Calu3 (cell line): Measurements from ENCODE around the gene ASNSD1. TPM values are rescaled to one million over a fixed set of nuclear protein-coding genes. Genes with fewer than 3 reads are reported as not detected.

Source experiments
- BruUV-seq: library from RNA; stranded (reverse); fragments of 400-500 nt; replicated peaks from 2 replicates; lab custom pipeline; 2021; lab: Mats Ljungman, UMichigan
- CTCF ChIA-PET: fragments of 300-600 bp; sonication (Branson Sonifier 250); formaldehyde crosslinking; loops from one replicate; lab custom pipeline; 2022; ENCODE audit warnings: antibody characterized with exemption; lab: Charles Lee
- DNase-seq: peaks from one replicate; pipeline ENCODE4 v3.0.0; 2022
- H3K27ac Mint-ChIP-seq: one replicate; pipeline ENCODE4 v1.8.0; 2022; ENCODE audit warnings: mixed read lengths; ENCODE audit not compliant: unreplicated experiment
- H3K27me3 Mint-ChIP-seq: one replicate; pipeline ENCODE4 v1.8.0; 2022; ENCODE audit warnings: mixed read lengths; ENCODE audit not compliant: unreplicated experiment
- H3K36me3 Mint-ChIP-seq: one replicate; pipeline ENCODE4 v1.8.0; 2022; ENCODE audit warnings: mild to moderate bottlenecking, moderate library complexity, mixed read lengths; ENCODE audit not compliant: insufficient read depth, unreplicated experiment
- H3K4me1 Mint-ChIP-seq: one replicate; pipeline ENCODE4 v1.8.0; 2022; ENCODE audit warnings: mild to moderate bottlenecking, low read depth, mixed read lengths; ENCODE audit not compliant: unreplicated experiment
- H3K4me3 Mint-ChIP-seq: one replicate; pipeline ENCODE4 v1.8.0; 2022; ENCODE audit warnings: mild to moderate bottlenecking, low read depth, moderate library complexity, mixed read lengths; ENCODE audit not compliant: unreplicated experiment
- H3K9me3 Mint-ChIP-seq: one replicate; pipeline ENCODE4 v1.8.0; 2022; ENCODE audit warnings: low read depth, mixed read lengths; ENCODE audit not compliant: unreplicated experiment
- intact Hi-C: fragments of 100-400 bp; cut with micrococcal nuclease; formaldehyde crosslinking; loops from one replicate; pipeline ENCODE4 v1.10.0; 2022; ENCODE audit not compliant: unreplicated experiment
- total RNA-seq: library from RNA; stranded (reverse); gene quantifications from 2 replicates; pipeline ENCODE4 v1.2.3, GENCODE V29; 2022
- TF ChIP-seq, protein P1 (sequence below): fragments of 200-600 bp; IDR thresholded peaks from one replicate; pipeline ENCODE4 v1.8.0; 2022; ENCODE audit warnings: antibody characterized with exemption; ENCODE audit not compliant: unreplicated experiment

The ASNSD1 gene
- total RNA-seq, 1 experiment from 2014 or later = 30.7 TPM

DNA sequence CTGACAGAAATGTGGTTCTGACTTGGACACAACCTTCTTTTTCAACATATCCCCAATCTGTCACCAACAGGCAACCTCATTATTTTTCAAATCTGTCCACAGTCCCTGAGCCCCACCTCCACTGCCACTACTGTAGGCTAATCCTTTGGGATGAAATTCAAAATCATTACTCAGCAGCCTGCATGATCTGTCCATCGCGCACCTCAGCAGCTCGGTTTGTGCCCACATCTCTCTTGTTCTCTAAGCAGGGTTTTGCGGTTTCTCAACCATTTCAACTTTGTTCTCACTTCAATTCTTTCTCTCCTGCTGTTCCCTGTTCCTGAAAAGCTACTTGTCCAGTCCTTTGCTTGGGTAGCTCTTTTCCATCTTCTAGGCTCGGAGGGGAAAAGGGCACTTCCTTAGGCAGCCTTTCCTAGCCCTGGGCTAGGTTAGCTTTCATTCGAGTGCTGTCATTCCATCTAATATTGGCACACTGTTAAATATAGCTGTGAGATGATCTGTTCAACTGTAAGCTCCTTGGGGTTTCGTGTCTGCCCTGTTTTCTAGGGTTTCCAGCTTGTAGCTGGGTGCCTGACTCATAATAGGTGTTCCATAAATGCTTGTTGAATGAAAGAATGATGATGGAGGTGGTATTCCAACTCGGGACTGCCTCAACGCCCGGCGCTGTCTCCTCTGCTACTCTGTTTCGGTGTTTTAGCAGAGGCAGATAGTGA, 12.6 kb downstream of the ASNSD1 start:
- Mint-ChIP-seq H3K27ac (no peak overlapping the region), H3K36me3 (peaks cover 9% of the 10 kb centered on the region), H3K9me3 (peaks cover 5% of the 10 kb centered on the region), H3K4me1 (no peaks in the 10 kb centered on the region), H3K27me3 (no peaks in the 10 kb centered on the region), H3K4me3 (peak overlapping the region; percentile 77)
- CTCF ChIA-PET = interaction anchor here (0.7 kb wide), 1 partner anchor 89 kb away, joined by 4 read pairs; the partner anchor contains the start of gene OSGEPL1
- DNase-seq = no peak
- no TSS peak for BruUV-seq
- intact Hi-C loops = no loop called here
- TF ChIP-seq, protein P1, sequence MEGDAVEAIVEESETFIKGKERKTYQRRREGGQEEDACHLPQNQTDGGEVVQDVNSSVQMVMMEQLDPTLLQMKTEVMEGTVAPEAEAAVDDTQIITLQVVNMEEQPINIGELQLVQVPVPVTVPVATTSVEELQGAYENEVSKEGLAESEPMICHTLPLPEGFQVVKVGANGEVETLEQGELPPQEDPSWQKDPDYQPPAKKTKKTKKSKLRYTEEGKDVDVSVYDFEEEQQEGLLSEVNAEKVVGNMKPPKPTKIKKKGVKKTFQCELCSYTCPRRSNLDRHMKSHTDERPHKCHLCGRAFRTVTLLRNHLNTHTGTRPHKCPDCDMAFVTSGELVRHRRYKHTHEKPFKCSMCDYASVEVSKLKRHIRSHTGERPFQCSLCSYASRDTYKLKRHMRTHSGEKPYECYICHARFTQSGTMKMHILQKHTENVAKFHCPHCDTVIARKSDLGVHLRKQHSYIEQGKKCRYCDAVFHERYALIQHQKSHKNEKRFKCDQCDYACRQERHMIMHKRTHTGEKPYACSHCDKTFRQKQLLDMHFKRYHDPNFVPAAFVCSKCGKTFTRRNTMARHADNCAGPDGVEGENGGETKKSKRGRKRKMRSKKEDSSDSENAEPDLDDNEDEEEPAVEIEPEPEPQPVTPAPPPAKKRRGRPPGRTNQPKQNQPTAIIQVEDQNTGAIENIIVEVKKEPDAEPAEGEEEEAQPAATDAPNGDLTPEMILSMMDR = no peak

DNA sequence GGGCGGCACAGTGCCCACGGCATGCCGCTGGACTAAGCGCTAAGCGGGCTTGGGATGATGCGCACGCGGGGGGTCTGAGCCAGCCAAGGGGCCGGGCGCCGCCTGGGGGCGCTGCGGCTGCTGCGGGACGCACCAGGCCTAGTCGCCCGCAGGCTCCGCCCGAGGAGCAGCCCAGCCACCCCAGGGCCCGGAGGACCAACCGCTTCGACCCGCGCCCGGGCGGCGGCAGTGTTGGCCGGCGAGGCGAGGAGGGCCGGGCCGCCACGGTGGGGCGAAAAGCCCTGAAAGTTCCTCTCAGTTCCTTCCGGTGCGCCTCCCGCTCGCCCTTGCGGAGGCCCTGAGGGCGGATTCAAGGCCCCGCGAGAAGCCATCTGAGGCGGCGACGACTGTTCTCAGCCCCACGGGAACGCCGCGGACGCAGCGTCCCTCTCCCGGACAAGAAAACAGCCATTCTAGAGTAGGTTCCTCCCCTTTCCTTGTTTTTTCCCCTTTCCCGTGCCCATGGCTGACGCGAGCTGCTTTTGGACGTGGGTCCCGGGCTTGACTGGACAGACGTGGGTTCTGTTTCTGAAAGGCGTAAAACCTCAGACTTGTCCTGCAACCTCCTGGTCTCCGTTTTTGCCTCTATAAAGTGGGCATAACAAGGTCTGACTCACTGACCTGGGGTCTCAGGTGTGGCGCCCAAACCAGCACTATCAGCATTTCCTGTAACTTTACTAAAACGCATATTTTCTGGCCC, 13.3 kb downstream of the ASNSD1 start, which contains the start of gene ANKAR:
ANKAR (plus strand) TSS at position 297 of the 739 bp plus-strand sequence. CDS start 1,821 bp downstream, outside the sequence.
- Mint-ChIP-seq H3K4me3 (peak within 1 kb of the TSS; percentile 77), H3K9me3 (peaks cover 5% of the 10 kb centered on the region), H3K4me1 (no peaks in the 10 kb centered on the region), H3K27me3 (no peaks in the 10 kb centered on the region), H3K36me3 (peaks cover 9% of the 10 kb centered on the region), H3K27ac (peak within 1 kb of the TSS; percentile 79)
- TF ChIP-seq, protein P1 = peak; percentile 75
- CTCF ChIA-PET = no interaction called here
- DNase-seq = peak; percentile 93
- intact Hi-C loops = no loop called here
- BruUV-seq = TSS peak; percentile 31

DNA sequence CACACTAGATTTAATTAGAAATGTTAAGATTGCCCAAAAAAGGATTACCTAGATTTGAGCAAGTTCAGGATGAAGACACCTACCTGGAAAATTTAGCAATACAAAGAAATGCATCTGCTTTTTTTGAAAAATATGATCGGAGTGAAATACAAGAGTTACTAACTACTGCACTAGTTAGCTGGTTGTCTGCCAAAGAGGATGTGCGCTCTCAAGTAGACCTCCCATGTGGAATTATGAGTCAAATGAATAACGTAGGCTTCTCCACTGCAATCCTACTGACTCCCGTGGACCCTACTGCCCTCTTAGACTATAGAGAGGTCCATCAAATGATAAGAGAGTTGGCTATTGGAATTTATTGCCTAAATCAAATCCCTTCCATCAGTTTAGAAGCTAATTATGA, 15.2 kb downstream of the ASNSD1 start:
- H3K27ac Mint-ChIP-seq = no peak overlapping the region

DNA sequence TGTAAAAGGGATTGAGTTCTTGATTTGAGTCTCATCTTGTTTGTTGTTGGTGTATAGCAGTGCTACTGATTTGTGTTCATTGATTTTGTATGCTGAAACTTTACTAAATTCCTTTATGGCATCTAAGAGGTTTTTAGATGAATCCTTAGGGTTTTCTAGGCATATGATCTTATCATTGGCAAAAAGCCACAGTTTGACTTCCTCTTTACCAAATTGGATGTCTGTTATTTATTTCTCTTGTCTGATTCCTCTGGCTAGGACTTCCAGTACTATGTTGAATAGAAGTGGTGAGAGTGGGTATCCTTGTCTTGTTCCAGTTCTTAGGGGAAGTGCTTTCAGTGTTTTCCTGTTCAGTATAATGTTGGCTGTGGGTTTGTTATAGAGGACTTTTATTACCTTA, 18.0 kb downstream of the ASNSD1 start:
- no peak overlapping the region for H3K27ac Mint-ChIP-seq
- intact Hi-C loops = no loop called here
- BruUV-seq = no TSS peak
- no peak overlapping the region for H3K4me3 Mint-ChIP-seq
- TF ChIP-seq, protein P1 = no peak
- CTCF ChIA-PET = no interaction called here
- DNase-seq = no peak
- H3K36me3 Mint-ChIP-seq = peaks cover 7% of the 10 kb centered on the region
- H3K9me3 Mint-ChIP-seq = peaks cover 7% of the 10 kb centered on the region
- H3K4me1 Mint-ChIP-seq = no peaks in the 10 kb centered on the region
- H3K27me3 Mint-ChIP-seq = no peaks in the 10 kb centered on the region

More for the DNA sequence above, 15.2 kb downstream of the ASNSD1 start:
- BruUV-seq = no TSS peak
- Mint-ChIP-seq H3K27me3 (no peaks in the 10 kb centered on the region), H3K4me3 (no peak overlapping the region), H3K9me3 (peaks cover 7% of the 10 kb centered on the region), H3K36me3 (peaks cover 9% of the 10 kb centered on the region), H3K4me1 (no peaks in the 10 kb centered on the region)
- TF ChIP-seq, protein P1 = no peak
- no peak for DNase-seq
- intact Hi-C loops = no loop called here
- CTCF ChIA-PET = interaction anchor here (0.6 to 0.7 kb wide), 2 partner anchors 19 to 67 kb away, joined by 3 to 11 read pairs; no protein-coding TSS in a partner anchor
